Right lobe of liver (tissue), 6 donors: Measurements from ENCODE around the gene MAT2A. TPM values are rescaled to one million over a fixed set of nuclear protein-coding genes. Genes with fewer than 3 reads are reported as not detected.

Experiments used
- ATAC-seq, 4 donors: fragments of 200-7000 bp; cut with Tn5 transposase; one replicate each; pipeline ENCODE4 v1.9.1; 2020; ENCODE audit warnings: mild to moderate bottlenecking in 4 of 4, moderate library complexity in 4 of 4
- DNase-seq, 3 donors: peaks; one replicate each; pipeline ENCODE4 v3.0.0-alpha.2; 2020
- H3K27ac ChIP-seq, 3 donors: fragments of 200-600 bp; one replicate each; pipeline ENCODE4 v1.8.0; 2022
- H3K27me3 ChIP-seq, 2 donors: fragments of 200-600 bp; one replicate each; pipeline ENCODE4 v1.8.0; 2022
- H3K36me3 ChIP-seq, 4 donors: fragments of 200-600 bp; sonication (generic) in 1 of 4; one replicate each; pipeline versions ENCODE4 v1.5.1 to v1.8.0; 2017 to 2022; ENCODE audit warnings: control low read depth in 1 of 4
- H3K4me1 ChIP-seq, 4 donors: fragments of 200-600 bp; sonication (generic) in 1 of 4; one replicate each; pipeline versions ENCODE4 v1.5.1 to v1.8.0; 2017 to 2022; ENCODE audit warnings: control low read depth in 1 of 4
- H3K4me3 ChIP-seq, 3 donors: fragments of 200-600 bp; one replicate each; pipeline ENCODE4 v1.8.0; 2022
- H3K9me3 ChIP-seq, 4 donors: fragments of 200-600 bp; sonication (generic) in 1 of 4; one replicate each; pipeline versions ENCODE4 v1.5.1 to v1.8.0; 2017 to 2022; ENCODE audit warnings: control low read depth in 1 of 4
- POLR2A ChIP-seq: fragments of 450-650 bp; IDR thresholded peaks from one replicate; pipeline ENCODE4 v1.6.1; 2017; ENCODE audit warnings: antibody characterized with exemption, mild to moderate bottlenecking
- WGBS: methylation state at CpG from one replicate; pipeline ENCODE4 v1.1.6; 2018; ENCODE audit warnings: low coverage, low lambda C conversion rate; ENCODE audit not compliant: insufficient coverage; ENCODE audit errors: missing lambda C conversion rate; 5-methylcytosine and 5-hydroxymethylcytosine counted together
- intact Hi-C, 2 donors: fragments of 100-400 bp; cut with DNase I; formaldehyde crosslinking; loops; one replicate each; pipeline versions ENCODE4 v1.11.2 to v1.14.1; 2022
- total RNA-seq, 6 experiments: library from RNA; depleted of rRNA in 2 of 6; stranded (reverse); fragments of >200 nt in 2 of 6; fragmentation: NEBNext Ultra II Directional in 3 of 6; extraction: Animal tissue kit (Norgen Biotek cat#: 25700) in 3 of 6; gene quantifications; one replicate each; pipeline versions ENCODE4 v1.1.0 to v1.2.4, GENCODE V29; 2016 to 2023
- TF ChIP-seq, protein P1 (sequence below), 4 donors: fragments of 200-600 bp in 3 of 4; fragments of 450-650 bp in 1 of 4; IDR thresholded peaks; one replicate each; pipeline versions ENCODE4 v1.5.1 to v1.8.0; 2016 to 2022; ENCODE audit warnings: antibody characterized with exemption in 4 of 4, mild to moderate bottlenecking in 2 of 4
- donor health status: DM: no; HTN: yes; CAD: no.
- donor health status: DM: no; HTN: no; CAD: no.
- donor health status: DM: no; HTN: no; CAD: no.
- donor health status: DM: no; HTN: yes; CAD: no.
- donor health status: DM: no; HTN: yes; CAD: no.

Gene MAT2A
- total RNA-seq, 6 experiments from 2014 or later = 57.8 to 118 (median 102) TPM

DNA sequence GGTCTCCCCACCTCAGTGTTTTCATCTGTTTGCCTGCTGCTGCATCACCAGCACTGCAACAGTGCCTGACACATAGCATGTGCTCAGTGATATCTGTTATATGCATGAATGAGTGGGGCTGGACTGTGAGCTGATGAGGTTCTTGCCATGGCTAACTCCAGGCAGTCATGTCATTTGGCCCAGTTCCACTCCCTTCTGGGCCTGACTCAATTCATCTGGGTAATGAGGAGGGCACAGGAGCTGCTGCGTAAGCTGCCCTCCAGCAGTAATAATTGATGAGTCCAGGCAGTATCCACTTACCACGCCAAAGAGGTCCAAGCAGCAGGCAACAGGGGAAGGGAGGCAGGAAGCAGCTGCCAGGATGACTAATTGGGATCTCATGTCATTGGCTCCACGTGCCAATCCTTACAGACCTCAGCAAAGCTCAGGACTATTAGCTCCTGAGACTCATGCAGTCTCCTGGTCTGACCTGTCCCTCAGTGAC, 34.1 kb upstream of the MAT2A start:
- WGBS = no CpG with 5 or more reads among the region's 3 CpGs
- intact Hi-C loops = no loop called here
- no peak overlapping the region for H3K4me3 ChIP-seq
- no peak for TF ChIP-seq POLR2A
- TF ChIP-seq, protein P1, sequence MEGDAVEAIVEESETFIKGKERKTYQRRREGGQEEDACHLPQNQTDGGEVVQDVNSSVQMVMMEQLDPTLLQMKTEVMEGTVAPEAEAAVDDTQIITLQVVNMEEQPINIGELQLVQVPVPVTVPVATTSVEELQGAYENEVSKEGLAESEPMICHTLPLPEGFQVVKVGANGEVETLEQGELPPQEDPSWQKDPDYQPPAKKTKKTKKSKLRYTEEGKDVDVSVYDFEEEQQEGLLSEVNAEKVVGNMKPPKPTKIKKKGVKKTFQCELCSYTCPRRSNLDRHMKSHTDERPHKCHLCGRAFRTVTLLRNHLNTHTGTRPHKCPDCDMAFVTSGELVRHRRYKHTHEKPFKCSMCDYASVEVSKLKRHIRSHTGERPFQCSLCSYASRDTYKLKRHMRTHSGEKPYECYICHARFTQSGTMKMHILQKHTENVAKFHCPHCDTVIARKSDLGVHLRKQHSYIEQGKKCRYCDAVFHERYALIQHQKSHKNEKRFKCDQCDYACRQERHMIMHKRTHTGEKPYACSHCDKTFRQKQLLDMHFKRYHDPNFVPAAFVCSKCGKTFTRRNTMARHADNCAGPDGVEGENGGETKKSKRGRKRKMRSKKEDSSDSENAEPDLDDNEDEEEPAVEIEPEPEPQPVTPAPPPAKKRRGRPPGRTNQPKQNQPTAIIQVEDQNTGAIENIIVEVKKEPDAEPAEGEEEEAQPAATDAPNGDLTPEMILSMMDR (IDR thresholded peaks at IDR 0.05) = no peak
- H3K36me3 ChIP-seq = no peaks in the 10 kb centered on the region
- peak in 3 of 4 donors; percentile 20 to 62 (median 20) for ATAC-seq
- H3K4me1 ChIP-seq = peaks cover 0 to 22% (median 7%) of the 10 kb centered on the region in 4 donors
- H3K9me3 ChIP-seq = no peaks in the 10 kb centered on the region
- no peaks in the 10 kb centered on the region for H3K27me3 ChIP-seq
- no peak overlapping the region for H3K27ac ChIP-seq
- DNase-seq = peak in 1 of 3 donors; percentile 29

GRCh38 chr2:85505551-85506238, 33.3 kb upstream of the MAT2A start:
- no peaks in the 10 kb centered on the region for H3K27me3 ChIP-seq
- H3K36me3 ChIP-seq = no peaks in the 10 kb centered on the region
- H3K4me1 ChIP-seq = peaks cover 0 to 14% (median 4%) of the 10 kb centered on the region in 4 donors
- ATAC-seq (no peak), DNase-seq (no peak)
- TF ChIP-seq, protein P1 (IDR thresholded peaks at IDR 0.05) = no peak
- no peak for TF ChIP-seq POLR2A
- intact Hi-C loops = no loop called here
- H3K4me3 ChIP-seq = no peak overlapping the region
- no peak overlapping the region for H3K27ac ChIP-seq
- no peaks in the 10 kb centered on the region for H3K9me3 ChIP-seq
- WGBS = 67% methylated on average over 5 of the region's 10 CpGs

- Histone ChIP-seq H3K4me1 (peaks cover 0 to 14% (median 4%) of the 10 kb centered on the region in 4 donors), H3K36me3 (no peaks in the 10 kb centered on the region), H3K27me3 (no peaks in the 10 kb centered on the region), H3K4me3 (no peak overlapping the region), H3K9me3 (no peaks in the 10 kb centered on the region), H3K27ac (no peak overlapping the region)
- WGBS = 80% methylated on average over 6 of the region's 7 CpGs
- ATAC-seq (no peak), DNase-seq (no peak)
- intact Hi-C loops = no loop called here
- no peak for TF ChIP-seq POLR2A
- TF ChIP-seq, protein P1 (IDR thresholded peaks at IDR 0.05) = no peak
Observed at GRCh38 chr2:85506768-85507181, 32.2 kb upstream of the MAT2A start.

DNA sequence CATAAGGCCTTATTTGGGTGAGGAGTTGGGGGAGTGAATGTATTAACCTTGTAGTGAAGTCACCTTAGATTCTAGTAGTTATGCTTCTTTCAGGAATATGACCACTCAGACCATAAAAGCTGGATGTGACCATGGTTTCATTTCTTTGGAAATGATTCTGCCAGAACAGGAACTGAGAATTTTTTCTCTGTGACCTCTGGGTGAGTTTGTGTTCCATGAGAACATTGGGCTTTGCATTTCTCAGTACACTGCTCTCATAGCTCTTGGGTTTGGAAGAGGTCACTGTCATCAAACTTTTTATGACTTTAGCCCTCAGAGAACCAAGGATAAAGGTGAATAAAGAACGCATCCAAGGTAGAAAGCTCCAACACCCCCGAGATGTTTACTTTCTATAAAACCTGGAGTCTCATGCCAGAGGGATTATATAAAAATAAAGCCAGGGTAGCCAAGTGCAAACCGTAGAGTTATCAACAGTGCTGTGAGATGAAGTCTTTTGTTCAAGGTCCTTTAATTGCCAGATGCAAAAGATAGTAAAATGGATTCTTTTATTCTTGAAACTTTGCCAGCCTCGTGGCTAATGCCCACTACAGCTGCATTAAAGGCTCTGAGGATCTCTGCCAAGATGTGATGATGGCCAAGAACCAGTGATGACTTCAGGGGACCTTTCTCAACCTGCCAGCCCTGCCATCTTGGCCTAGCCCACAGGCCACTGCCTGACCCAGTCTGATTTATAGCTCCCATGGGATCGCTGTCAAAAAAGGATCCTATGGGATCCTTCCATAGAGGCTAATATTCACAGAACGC, 27.8 kb upstream of the MAT2A start:
- H3K9me3 ChIP-seq = no peaks in the 10 kb centered on the region
- TF ChIP-seq POLR2A = no peak
- TF ChIP-seq, protein P1 (IDR thresholded peaks at IDR 0.05) = no peak
- H3K4me1 ChIP-seq = peaks cover 0 to 3% (median under 1%) of the 10 kb centered on the region in 4 donors
- no peaks in the 10 kb centered on the region for H3K36me3 ChIP-seq
- H3K27ac ChIP-seq = no peak overlapping the region
- H3K27me3 ChIP-seq = no peaks in the 10 kb centered on the region
- ATAC-seq (peak in 3 of 4 donors; percentile 40 to 66 (median 56)), DNase-seq (no peak)
- intact Hi-C loops = no loop called here
- WGBS = 63% methylated on average over 6 of the region's 6 CpGs
- no peak overlapping the region for H3K4me3 ChIP-seq
